AG09309 (cell line): Measurements from ENCODE around the gene HTR4.
"Not testable (repeated sequence)": the region's sequence is repeated elsewhere in the genome, so short reads cannot be mapped to it uniquely, and the experiment has no call there.

Source experiments
- DNase-seq: peaks from one replicate; pipeline ENCODE4 v3.0.0-alpha.2; 2010; ENCODE audit warnings: low read depth
- H3K4me3 ChIP-seq: 2 replicates; pipeline ENCODE4 v1.5.1; 2011; ENCODE audit warnings: mild to moderate bottlenecking, low read depth, low read length, moderate library complexity; ENCODE audit not compliant: control insufficient read depth
- CTCF ChIP-seq: IDR thresholded peaks from 2 replicates; pipeline ENCODE4 v1.5.1; 2011; ENCODE audit warnings: mild to moderate bottlenecking, low read depth, low read length, inconsistent platforms; ENCODE audit not compliant: insufficient read depth, control insufficient read depth; ENCODE audit errors: missing control alignments

Gene HTR4

GRCh38 chr5:148539851-148540250 is 114.5 kb downstream of the HTR4 start:
- DNase-seq, result no peak
- TF ChIP-seq CTCF, result no peak
- no peak overlapping the region for H3K4me3 ChIP-seq

GRCh38 chr5:148535190-148535589 is 119.1 kb downstream of the HTR4 start:
- TF ChIP-seq CTCF, result no peak
- DNase-seq, result no peak
- H3K4me3 ChIP-seq, result no peak overlapping the region

GRCh38 chr5:148532969-148533670 is 121.2 kb downstream of the HTR4 start:
- TF ChIP-seq CTCF, result no peak

GRCh38 chr5:148529450-148529849 is 124.9 kb downstream of the HTR4 start:
- H3K4me3 ChIP-seq, result not testable (repeated sequence)

More at GRCh38 chr5:148532969-148533670, 121.2 kb downstream of the HTR4 start:
- no peak overlapping the region for H3K4me3 ChIP-seq
- DNase-seq, result no peak

GRCh38 chr5:148524721-148525120 is 129.6 kb downstream of the HTR4 start:
- H3K4me3 ChIP-seq, result no peak overlapping the region
- TF ChIP-seq CTCF, result no peak
- no peak for DNase-seq

More at GRCh38 chr5:148529450-148529849, 124.9 kb downstream of the HTR4 start:
- not testable (repeated sequence) for DNase-seq

GRCh38 chr5:148523139-148523538 is 131.2 kb downstream of the HTR4 start:
- no peak overlapping the region for H3K4me3 ChIP-seq
- no peak for DNase-seq
- TF ChIP-seq CTCF, result no peak

GRCh38 chr5:148515460-148515859 is 138.9 kb downstream of the HTR4 start:
- no peak for TF ChIP-seq CTCF
- DNase-seq, result no peak
- H3K4me3 ChIP-seq, result no peak overlapping the region
